ENCODE measurements around the gene INKA2.

Gene INKA2

GRCh38 chr1:111732718-111733117 is 6.5 kb downstream of the INKA2 start (continued):
- no peak for TF ChIP-seq POU6F1 (CRISPR knock-in tag; IDR thresholded peaks at IDR 0.05; ENCODE audit: borderline replicate concordance, low read depth)

- no peak for ATAC-seq
- no peak for TF ChIP-seq CSRNP3 (CRISPR knock-in tag; IDR thresholded peaks at IDR 0.05)
- TF ChIP-seq ESRRG (CRISPR knock-in tag; IDR thresholded peaks at IDR 0.05) = no peak
- TF ChIP-seq GLIS3 (CRISPR knock-in tag; IDR thresholded peaks at IDR 0.05) = no peak
- no peak for TF ChIP-seq ZNF8 (CRISPR knock-in tag; IDR thresholded peaks at IDR 0.05)
- TF ChIP-seq ZFP3 (CRISPR knock-in tag; IDR thresholded peaks at IDR 0.05) = no peak
- no peak for TF ChIP-seq RARB (CRISPR knock-in tag; IDR thresholded peaks at IDR 0.05)
- no peak for TF ChIP-seq ZNF565 (CRISPR knock-in tag; conservative IDR thresholded peaks at IDR 0.05; ENCODE audit: low read depth)
- TF ChIP-seq PATZ1 (CRISPR knock-in tag; IDR thresholded peaks at IDR 0.05; ENCODE audit: borderline replicate concordance) = no peak
- no peak for TF ChIP-seq TOX (CRISPR knock-in tag; IDR thresholded peaks at IDR 0.05; ENCODE audit: borderline replicate concordance)
- no peak for TF ChIP-seq CREB5 (CRISPR knock-in tag; IDR thresholded peaks at IDR 0.05; ENCODE audit: low read depth)
Measured at GRCh38 chr1:111731956-111732355, 7.2 kb downstream of the INKA2 start.

GRCh38 chr1:111730706-111731105 is 8.5 kb downstream of the INKA2 start:
- TF ChIP-seq PPARA (CRISPR knock-in tag; IDR thresholded peaks at IDR 0.05; ENCODE audit: borderline replicate concordance) = no peak
- TF ChIP-seq TSHZ2 (CRISPR knock-in tag; IDR thresholded peaks at IDR 0.05) = no peak
- TF ChIP-seq ZNF70 (CRISPR knock-in tag; IDR thresholded peaks at IDR 0.05) = no peak
- no peak for TF ChIP-seq ISL1 (CRISPR knock-in tag; IDR thresholded peaks at IDR 0.05)
- no peak for TF ChIP-seq POU6F1 (CRISPR knock-in tag; IDR thresholded peaks at IDR 0.05; ENCODE audit: borderline replicate concordance, low read depth)
- TF ChIP-seq ZC3H10 (CRISPR knock-in tag; IDR thresholded peaks at IDR 0.05) = no peak
- no peak for TF ChIP-seq ZFP30 (CRISPR knock-in tag; IDR thresholded peaks at IDR 0.05)
- no peak for ATAC-seq
